Endothelial cell of umbilical vein (primary cell): ENCODE measurements around the gene GPR150. TPM values are rescaled to one million over a fixed set of nuclear protein-coding genes. Genes with fewer than 3 reads are reported as not detected.

Experiments
- BruUV-seq: library from RNA; stranded (reverse); fragments of 400-500 nt; replicated peaks from 2 replicates; lab custom pipeline; 2021; lab: Mats Ljungman, UMichigan
- CTCF ChIA-PET: fragments of 300-600, 350-600 bp; sonication (Branson Sonifier 250); formaldehyde crosslinking; loops from one replicate; lab custom pipeline; 2021; ENCODE audit warnings: antibody characterized with exemption, inconsistent platforms; lab: Charles Lee
- POLR2A ChIA-PET: fragments of 300-600, 350-600 bp; sonication (Branson Sonifier 250); formaldehyde crosslinking; loops from one replicate; lab custom pipeline; 2021; ENCODE audit warnings: antibody characterized with exemption, inconsistent platforms; lab: Charles Lee
- DNase-seq: peaks from one replicate; pipeline ENCODE4 v3.0.0-alpha.2; 2011; ENCODE audit warnings: low read depth, low spot score
- FAIRE-seq: peaks from 2 replicates; lab custom pipeline; 2011; peaks lifted over from hg19 to GRCh38; lab: Jason Lieb, UNC
- H2AFZ ChIP-seq: 2 replicates; pipeline ENCODE4 v1.6.0; 2012; ENCODE audit warnings: low read depth, low read length, control low read depth, inconsistent platforms
- H3K27ac ChIP-seq: 2 replicates; pipeline ENCODE4 v1.5.1; 2011; ENCODE audit warnings: low read depth, mild to moderate bottlenecking, control low read depth, low read length, moderate library complexity; ENCODE audit not compliant: insufficient read depth
- H3K27me3 ChIP-seq, 2 experiments: 2 replicates each; pipeline versions ENCODE4 v1.6.0 to v1.6.1; 2011; ENCODE audit warnings: low read length in 2 of 2, mixed read lengths in 1 of 2; ENCODE audit not compliant: control insufficient read depth in 2 of 2, insufficient read depth in 2 of 2
- H3K36me3 ChIP-seq, 2 experiments: 2 replicates in 1 of 2; 3 replicates in 1 of 2; pipeline ENCODE4 v1.5.1; 2011; ENCODE audit warnings: low read length in 2 of 2, mild to moderate bottlenecking in 1 of 2, moderate library complexity in 1 of 2; ENCODE audit not compliant: control insufficient read depth in 2 of 2, insufficient read depth in 2 of 2; ENCODE audit errors: extremely low read depth in 1 of 2
- H3K4me1 ChIP-seq: 3 replicates; pipeline ENCODE4 v1.5.1; 2011; ENCODE audit warnings: mild to moderate bottlenecking, low read length; ENCODE audit not compliant: control insufficient read depth, insufficient read depth; ENCODE audit errors: extremely low read depth
- H3K4me2 ChIP-seq: 2 replicates; pipeline ENCODE4 v1.6.1; 2011; ENCODE audit warnings: low read length, control low read depth, mixed read lengths; ENCODE audit not compliant: insufficient read depth
- H3K4me3 ChIP-seq, 3 experiments: fragments of 200-600 bp in 1 of 3; sonication (generic), shearing (Covaris generic) in 1 of 3; replicated peaks in 1 of 3; 2 replicates each; pipeline ENCODE4 v1.5.1; 2011 to 2016; ENCODE audit warnings: control low read depth in 3 of 3, low read length in 3 of 3, mild to moderate bottlenecking in 2 of 3, inconsistent platforms in 1 of 3, low read depth in 1 of 3, moderate library complexity in 1 of 3; ENCODE audit not compliant: insufficient read depth in 1 of 3
- H3K79me2 ChIP-seq: 2 replicates; pipeline ENCODE4 v1.6.0; 2012; ENCODE audit warnings: low read length, inconsistent platforms; ENCODE audit not compliant: control insufficient read depth, insufficient read depth
- H3K9ac ChIP-seq: replicated peaks from 2 replicates; pipeline ENCODE3; 2011; ENCODE audit warnings: low read length, control low read depth; ENCODE audit not compliant: insufficient read depth; ENCODE audit errors: extremely low read depth
- H3K9me1 ChIP-seq: replicated peaks from 3 replicates; pipeline ENCODE4 v1.6.0; 2011; ENCODE audit warnings: mild to moderate bottlenecking, low read length; ENCODE audit not compliant: control insufficient read depth, insufficient read depth; ENCODE audit errors: extremely low read depth
- H3K9me3 ChIP-seq: replicated peaks from 2 replicates; pipeline ENCODE4 v1.5.1; 2012; ENCODE audit warnings: low read length, inconsistent platforms; ENCODE audit not compliant: control insufficient read depth, insufficient read depth
- H4K20me1 ChIP-seq: replicated peaks from 2 replicates; pipeline ENCODE3; 2011; ENCODE audit warnings: mild to moderate bottlenecking, low read length; ENCODE audit not compliant: control insufficient read depth, insufficient read depth; ENCODE audit errors: extremely low read depth
- EZH2 ChIP-seq: IDR thresholded peaks from 2 replicates; pipeline ENCODE4 v1.6.1; 2012; ENCODE audit warnings: borderline replicate concordance, low read depth, mild to moderate bottlenecking, moderate library complexity, low read length, inconsistent platforms; ENCODE audit not compliant: severe bottlenecking
- FOS ChIP-seq: IDR thresholded peaks from 2 replicates; pipeline ENCODE4 v1.6.1; 2011; ENCODE audit warnings: mild to moderate bottlenecking, low read length, moderate library complexity, borderline replicate concordance; ENCODE audit not compliant: insufficient read depth
- GATA2 ChIP-seq: IDR thresholded peaks from 2 replicates; pipeline ENCODE4 v1.7.0; 2011; ENCODE audit warnings: low read depth, mild to moderate bottlenecking, moderate library complexity, mixed read lengths, low read length; ENCODE audit not compliant: insufficient read length, insufficient read depth
- JUN ChIP-seq: IDR thresholded peaks from 2 replicates; pipeline ENCODE4 v1.6.1; 2011; ENCODE audit warnings: borderline replicate concordance, low read depth; ENCODE audit not compliant: insufficient read length, insufficient read depth
- MAX ChIP-seq: IDR thresholded peaks from 2 replicates; pipeline ENCODE4 v1.6.1; 2011; ENCODE audit not compliant: insufficient read depth, insufficient read length
- MYC ChIP-seq: IDR thresholded peaks from one replicate; pipeline ENCODE4 v1.6.1; 2011; ENCODE audit warnings: mild to moderate bottlenecking, low read depth, low read length
- POLR2A ChIP-seq: IDR thresholded peaks from 2 replicates; pipeline ENCODE4 v1.6.1; 2012; ENCODE audit warnings: low read depth, mild to moderate bottlenecking, control low read depth, low read length
- POLR2AphosphoS5 ChIP-seq: IDR thresholded peaks from 2 replicates; pipeline ENCODE4 v1.6.1; 2012; ENCODE audit warnings: low read depth, mild to moderate bottlenecking, control low read depth, low read length, moderate library complexity; ENCODE audit not compliant: insufficient read depth
- dilution Hi-C: fragments of 300-500 bp; cut with MboI; formaldehyde crosslinking; loops from one replicate; pipeline ENCODE4 v1.15.0; 2019; ENCODE audit warnings: low sequenced_read_pairs; ENCODE audit not compliant: extremely low pct_ligation_motif_present
- intact Hi-C: fragments of 100-400 bp; cut with micrococcal nuclease; formaldehyde crosslinking; loops from one replicate; pipeline ENCODE4 v1.10.0; 2022
- polyA plus RNA-seq, 4 experiments: library from polyadenylated mRNA; depleted of rRNA in 3 of 4; stranded (reverse) in 3 of 4; unstranded in 1 of 4; fragments of >200 nt; gene quantifications; 2 replicates each; pipeline versions ENCODE4 v1.2.1 to v1.2.3, GENCODE V29; 2011 to 2012; ENCODE audit warnings: missing spikeins in 1 of 4
- total RNA-seq: library from RNA; stranded (reverse); gene quantifications from 2 replicates; pipeline ENCODE4 v1.2.3, GENCODE V29; 2021
- TF ChIP-seq, protein P1 (sequence below), 2 donors: IDR thresholded peaks; 1 replicate in 1 of 2; 2 replicates in 1 of 2; pipeline ENCODE4 v1.5.1; 2011; ENCODE audit warnings: low read length in 2 of 2, mild to moderate bottlenecking in 2 of 2, moderate library complexity in 2 of 2, control low read depth in 1 of 2, inconsistent platforms in 1 of 2, low read depth in 1 of 2; ENCODE audit not compliant: insufficient read depth in 1 of 2; ENCODE audit errors: extremely low read depth in 1 of 2

GPR150 gene
- total and polyA plus RNA-seq, 2 donors (not counting 3 experiments of a cell fraction or from before 2014, with no cell fraction given) = 0.28 to 0.31 TPM

DNA sequence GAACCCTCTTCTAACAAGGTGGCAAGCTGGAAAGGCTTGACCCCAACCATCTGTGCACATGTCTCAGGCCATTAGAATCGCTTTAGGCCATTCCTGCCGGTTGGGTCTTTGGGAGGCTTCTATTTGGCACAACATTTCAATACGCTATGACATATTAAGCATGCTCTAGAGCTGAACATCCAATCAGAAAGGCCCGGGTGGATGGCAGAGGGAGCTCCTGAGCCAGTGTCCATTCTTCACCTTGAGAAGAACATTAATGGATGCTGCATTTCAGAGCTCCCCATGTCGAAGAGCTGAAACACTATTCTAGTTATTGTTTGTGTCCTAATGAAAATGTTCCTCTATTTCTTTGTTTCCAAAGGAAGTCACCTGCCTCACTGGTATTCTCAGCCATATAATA, 50.1 kb downstream of the GPR150 start:
- Histone ChIP-seq H3K4me2 (no peak overlapping the region), H3K9ac (no peak overlapping the region)
- FAIRE-seq = no peak

More for the DNA sequence above, 50.1 kb downstream of the GPR150 start:
- POLR2A ChIA-PET = no interaction called here
- CTCF ChIA-PET = interaction anchor here (0.7 to 3.3 kb wide), 5 partner anchors 62 to 178 kb away, joined by 3 to 20 read pairs (median 3); no protein-coding TSS in a partner anchor
- TF ChIP-seq JUN (no peak), GATA2 (no peak), EZH2 (no peak), MYC (no peak), POLR2A (no peak), POLR2AphosphoS5 (no peak), FOS (no peak), MAX (no peak)
- TF ChIP-seq, protein P1, sequence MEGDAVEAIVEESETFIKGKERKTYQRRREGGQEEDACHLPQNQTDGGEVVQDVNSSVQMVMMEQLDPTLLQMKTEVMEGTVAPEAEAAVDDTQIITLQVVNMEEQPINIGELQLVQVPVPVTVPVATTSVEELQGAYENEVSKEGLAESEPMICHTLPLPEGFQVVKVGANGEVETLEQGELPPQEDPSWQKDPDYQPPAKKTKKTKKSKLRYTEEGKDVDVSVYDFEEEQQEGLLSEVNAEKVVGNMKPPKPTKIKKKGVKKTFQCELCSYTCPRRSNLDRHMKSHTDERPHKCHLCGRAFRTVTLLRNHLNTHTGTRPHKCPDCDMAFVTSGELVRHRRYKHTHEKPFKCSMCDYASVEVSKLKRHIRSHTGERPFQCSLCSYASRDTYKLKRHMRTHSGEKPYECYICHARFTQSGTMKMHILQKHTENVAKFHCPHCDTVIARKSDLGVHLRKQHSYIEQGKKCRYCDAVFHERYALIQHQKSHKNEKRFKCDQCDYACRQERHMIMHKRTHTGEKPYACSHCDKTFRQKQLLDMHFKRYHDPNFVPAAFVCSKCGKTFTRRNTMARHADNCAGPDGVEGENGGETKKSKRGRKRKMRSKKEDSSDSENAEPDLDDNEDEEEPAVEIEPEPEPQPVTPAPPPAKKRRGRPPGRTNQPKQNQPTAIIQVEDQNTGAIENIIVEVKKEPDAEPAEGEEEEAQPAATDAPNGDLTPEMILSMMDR (IDR thresholded peaks at IDR 0.05; ENCODE audit: extremely low read depth in 1 of 2, insufficient read depth in 1 of 2, low read depth in 1 of 2, low read length in 2 of 2) = no peak
- no peak overlapping the region for H2AFZ ChIP-seq
- H3K4me1 ChIP-seq = peaks cover 23% of the 10 kb centered on the region
- intact Hi-C loops (loop anchor here (2.0 kb wide), 1 partner anchor 61 kb away; the partner anchor contains the start of gene RHOBTB3), dilution Hi-C loops (no loop called here)
- no peaks in the 10 kb centered on the region for H4K20me1 ChIP-seq
- no peaks in the 10 kb centered on the region for H3K79me2 ChIP-seq
- no TSS peak for BruUV-seq
- no peaks in the 10 kb centered on the region for H3K27me3 ChIP-seq
- H3K27ac ChIP-seq = no peak overlapping the region
- H3K9me3 ChIP-seq = no peaks in the 10 kb centered on the region
- DNase-seq = no peak
- no peaks in the 10 kb centered on the region for H3K36me3 ChIP-seq
- no peak overlapping the region for H3K4me3 ChIP-seq
- no peaks in the 10 kb centered on the region for H3K9me1 ChIP-seq
